Endothelial cell of umbilical vein (primary cell): ENCODE results near the gene EDC3. TPM values are rescaled to one million over a fixed set of nuclear protein-coding genes. Genes with fewer than 3 reads are reported as not detected.

Experiments used
- BruUV-seq: library from RNA; stranded (reverse); fragments of 400-500 nt; replicated peaks from 2 replicates; lab custom pipeline; 2021; lab: Mats Ljungman, UMichigan
- CTCF ChIA-PET: fragments of 300-600, 350-600 bp; sonication (Branson Sonifier 250); formaldehyde crosslinking; loops from one replicate; lab custom pipeline; 2021; ENCODE audit warnings: antibody characterized with exemption, inconsistent platforms; lab: Charles Lee
- POLR2A ChIA-PET: fragments of 300-600, 350-600 bp; sonication (Branson Sonifier 250); formaldehyde crosslinking; loops from one replicate; lab custom pipeline; 2021; ENCODE audit warnings: antibody characterized with exemption, inconsistent platforms; lab: Charles Lee
- DNase-seq: peaks from one replicate; pipeline ENCODE4 v3.0.0-alpha.2; 2011; ENCODE audit warnings: low read depth, low spot score
- FAIRE-seq: peaks from 2 replicates; lab custom pipeline; 2011; peaks lifted over from hg19 to GRCh38; lab: Jason Lieb, UNC
- H2AFZ ChIP-seq: 2 replicates; pipeline ENCODE4 v1.6.0; 2012; ENCODE audit warnings: low read depth, low read length, control low read depth, inconsistent platforms
- H3K27ac ChIP-seq: 2 replicates; pipeline ENCODE4 v1.5.1; 2011; ENCODE audit warnings: low read depth, mild to moderate bottlenecking, control low read depth, low read length, moderate library complexity; ENCODE audit not compliant: insufficient read depth
- H3K27me3 ChIP-seq, 2 experiments: 2 replicates each; pipeline versions ENCODE4 v1.6.0 to v1.6.1; 2011; ENCODE audit warnings: low read length in 2 of 2, mixed read lengths in 1 of 2; ENCODE audit not compliant: control insufficient read depth in 2 of 2, insufficient read depth in 2 of 2
- H3K36me3 ChIP-seq, 2 experiments: 2 replicates in 1 of 2; 3 replicates in 1 of 2; pipeline ENCODE4 v1.5.1; 2011; ENCODE audit warnings: low read length in 2 of 2, mild to moderate bottlenecking in 1 of 2, moderate library complexity in 1 of 2; ENCODE audit not compliant: control insufficient read depth in 2 of 2, insufficient read depth in 2 of 2; ENCODE audit errors: extremely low read depth in 1 of 2
- H3K4me1 ChIP-seq: 3 replicates; pipeline ENCODE4 v1.5.1; 2011; ENCODE audit warnings: mild to moderate bottlenecking, low read length; ENCODE audit not compliant: control insufficient read depth, insufficient read depth; ENCODE audit errors: extremely low read depth
- H3K4me2 ChIP-seq: 2 replicates; pipeline ENCODE4 v1.6.1; 2011; ENCODE audit warnings: low read length, control low read depth, mixed read lengths; ENCODE audit not compliant: insufficient read depth
- H3K4me3 ChIP-seq, 3 experiments: fragments of 200-600 bp in 1 of 3; sonication (generic), shearing (Covaris generic) in 1 of 3; replicated peaks in 1 of 3; 2 replicates each; pipeline ENCODE4 v1.5.1; 2011 to 2016; ENCODE audit warnings: control low read depth in 3 of 3, low read length in 3 of 3, mild to moderate bottlenecking in 2 of 3, inconsistent platforms in 1 of 3, low read depth in 1 of 3, moderate library complexity in 1 of 3; ENCODE audit not compliant: insufficient read depth in 1 of 3
- H3K79me2 ChIP-seq: 2 replicates; pipeline ENCODE4 v1.6.0; 2012; ENCODE audit warnings: low read length, inconsistent platforms; ENCODE audit not compliant: control insufficient read depth, insufficient read depth
- H3K9ac ChIP-seq: replicated peaks from 2 replicates; pipeline ENCODE3; 2011; ENCODE audit warnings: low read length, control low read depth; ENCODE audit not compliant: insufficient read depth; ENCODE audit errors: extremely low read depth
- H3K9me1 ChIP-seq: replicated peaks from 3 replicates; pipeline ENCODE4 v1.6.0; 2011; ENCODE audit warnings: mild to moderate bottlenecking, low read length; ENCODE audit not compliant: control insufficient read depth, insufficient read depth; ENCODE audit errors: extremely low read depth
- H3K9me3 ChIP-seq: replicated peaks from 2 replicates; pipeline ENCODE4 v1.5.1; 2012; ENCODE audit warnings: low read length, inconsistent platforms; ENCODE audit not compliant: control insufficient read depth, insufficient read depth
- H4K20me1 ChIP-seq: replicated peaks from 2 replicates; pipeline ENCODE3; 2011; ENCODE audit warnings: mild to moderate bottlenecking, low read length; ENCODE audit not compliant: control insufficient read depth, insufficient read depth; ENCODE audit errors: extremely low read depth
- CTCF ChIP-seq, 2 donors: IDR thresholded peaks; 1 replicate in 1 of 2; 2 replicates in 1 of 2; pipeline ENCODE4 v1.5.1; 2011; ENCODE audit warnings: low read length in 2 of 2, mild to moderate bottlenecking in 2 of 2, moderate library complexity in 2 of 2, control low read depth in 1 of 2, inconsistent platforms in 1 of 2, low read depth in 1 of 2; ENCODE audit not compliant: insufficient read depth in 1 of 2; ENCODE audit errors: extremely low read depth in 1 of 2
- EZH2 ChIP-seq: IDR thresholded peaks from 2 replicates; pipeline ENCODE4 v1.6.1; 2012; ENCODE audit warnings: borderline replicate concordance, low read depth, mild to moderate bottlenecking, moderate library complexity, low read length, inconsistent platforms; ENCODE audit not compliant: severe bottlenecking
- FOS ChIP-seq: IDR thresholded peaks from 2 replicates; pipeline ENCODE4 v1.6.1; 2011; ENCODE audit warnings: mild to moderate bottlenecking, low read length, moderate library complexity, borderline replicate concordance; ENCODE audit not compliant: insufficient read depth
- GATA2 ChIP-seq: IDR thresholded peaks from 2 replicates; pipeline ENCODE4 v1.7.0; 2011; ENCODE audit warnings: low read depth, mild to moderate bottlenecking, moderate library complexity, mixed read lengths, low read length; ENCODE audit not compliant: insufficient read length, insufficient read depth
- JUN ChIP-seq: IDR thresholded peaks from 2 replicates; pipeline ENCODE4 v1.6.1; 2011; ENCODE audit warnings: borderline replicate concordance, low read depth; ENCODE audit not compliant: insufficient read length, insufficient read depth
- MAX ChIP-seq: IDR thresholded peaks from 2 replicates; pipeline ENCODE4 v1.6.1; 2011; ENCODE audit not compliant: insufficient read depth, insufficient read length
- MYC ChIP-seq: IDR thresholded peaks from one replicate; pipeline ENCODE4 v1.6.1; 2011; ENCODE audit warnings: mild to moderate bottlenecking, low read depth, low read length
- POLR2A ChIP-seq: IDR thresholded peaks from 2 replicates; pipeline ENCODE4 v1.6.1; 2012; ENCODE audit warnings: low read depth, mild to moderate bottlenecking, control low read depth, low read length
- POLR2AphosphoS5 ChIP-seq: IDR thresholded peaks from 2 replicates; pipeline ENCODE4 v1.6.1; 2012; ENCODE audit warnings: low read depth, mild to moderate bottlenecking, control low read depth, low read length, moderate library complexity; ENCODE audit not compliant: insufficient read depth
- dilution Hi-C: fragments of 300-500 bp; cut with MboI; formaldehyde crosslinking; loops from one replicate; pipeline ENCODE4 v1.15.0; 2019; ENCODE audit warnings: low sequenced_read_pairs; ENCODE audit not compliant: extremely low pct_ligation_motif_present
- intact Hi-C: fragments of 100-400 bp; cut with micrococcal nuclease; formaldehyde crosslinking; loops from one replicate; pipeline ENCODE4 v1.10.0; 2022
- polyA plus RNA-seq, 4 experiments: library from polyadenylated mRNA; depleted of rRNA in 3 of 4; stranded (reverse) in 3 of 4; unstranded in 1 of 4; fragments of >200 nt; gene quantifications; 2 replicates each; pipeline versions ENCODE4 v1.2.1 to v1.2.3, GENCODE V29; 2011 to 2012; ENCODE audit warnings: missing spikeins in 1 of 4
- total RNA-seq: library from RNA; stranded (reverse); gene quantifications from 2 replicates; pipeline ENCODE4 v1.2.3, GENCODE V29; 2021

The EDC3 gene
- total and polyA plus RNA-seq, 2 donors (not counting 3 experiments of a cell fraction or from before 2014, with no cell fraction given), result 55.9 to 56.5 TPM

- no peak for FAIRE-seq
- intact Hi-C loops (no loop called here), dilution Hi-C loops (no loop called here)
- Histone ChIP-seq H3K27ac (no peak overlapping the region), H3K9me1 (no peaks in the 10 kb centered on the region), H3K4me3 (no peak overlapping the region), H3K4me2 (no peak overlapping the region), H3K79me2 (no peaks in the 10 kb centered on the region), H4K20me1 (no peaks in the 10 kb centered on the region), H3K27me3 (peaks cover 2 to 9% of the 10 kb centered on the region in 2 experiments), H3K9me3 (no peaks in the 10 kb centered on the region), H3K9ac (no peak overlapping the region), H3K4me1 (no peaks in the 10 kb centered on the region), H3K36me3 (no peaks in the 10 kb centered on the region), H2AFZ (no peak overlapping the region)
- no peak for DNase-seq
- no peak for TF ChIP-seq CTCF (IDR thresholded peaks at IDR 0.05; ENCODE audit: extremely low read depth in 1 of 2, insufficient read depth in 1 of 2, low read depth in 1 of 2, low read length in 2 of 2)
- TF ChIP-seq GATA2, result no peak
- no peak for TF ChIP-seq JUN
- TF ChIP-seq MYC, result no peak
- no peak for TF ChIP-seq EZH2
- no peak for TF ChIP-seq POLR2AphosphoS5
- no peak for TF ChIP-seq MAX
- no peak for TF ChIP-seq POLR2A
- no peak for TF ChIP-seq FOS
- ChIA-PET POLR2A (no interaction called here), CTCF (no interaction called here)
- BruUV-seq, result no TSS peak
Measured at GRCh38 chr15:74710319-74711094, 14.7 kb upstream of the EDC3 start.
